Left ventricle myocardium inferior (tissue), 1 donor: ENCODE measurements around the gene FAXDC2. TPM values are rescaled to one million over a fixed set of nuclear protein-coding genes. Genes with fewer than 3 reads are reported as not detected.

Source experiments
- DNase-seq: peaks from one replicate; pipeline ENCODE4 v3.0.0-alpha.2; 2020
- H3K27ac ChIP-seq: fragments of 200-600 bp; replicated peaks from 2 replicates; pipeline ENCODE4 v1.8.0; 2021
- H3K27me3 ChIP-seq: fragments of 200-600 bp; 2 replicates; pipeline ENCODE4 v1.8.0; 2021; ENCODE audit warnings: low read depth
- H3K36me3 ChIP-seq: fragments of 200-600 bp; 2 replicates; pipeline ENCODE4 v1.8.0; 2021
- H3K4me1 ChIP-seq: fragments of 200-600 bp; 2 replicates; pipeline ENCODE4 v1.8.0; 2021
- H3K4me3 ChIP-seq: fragments of 200-600 bp; 2 replicates; pipeline ENCODE4 v1.8.0; 2021; ENCODE audit warnings: mild to moderate bottlenecking, moderate library complexity
- H3K9me3 ChIP-seq: fragments of 200-600 bp; replicated peaks from 2 replicates; pipeline ENCODE4 v1.8.0; 2021
- intact Hi-C: fragments of 100-400 bp; cut with micrococcal nuclease; formaldehyde crosslinking; loops from one replicate; pipeline ENCODE4 v1.11.0; 2022
- total RNA-seq: library from RNA; stranded (reverse); fragmentation: NEBNext Ultra II Directional; extraction: Animal tissue kit (Norgen Biotek cat#: 25700); gene quantifications from one replicate; pipeline ENCODE4 v1.2.1, GENCODE V29; 2021
- TF ChIP-seq, protein P1 (sequence below): fragments of 200-600 bp; IDR thresholded peaks from 2 replicates; pipeline ENCODE4 v1.8.0; 2021; ENCODE audit warnings: antibody characterized with exemption, mild to moderate bottlenecking, borderline replicate concordance
- donor health status: DM: no; HTN: yes; CAD: no; lungs with severe emphysema.

FAXDC2 gene
- total RNA-seq, 1 donor from 2014 or later: 23.5 TPM

DNA sequence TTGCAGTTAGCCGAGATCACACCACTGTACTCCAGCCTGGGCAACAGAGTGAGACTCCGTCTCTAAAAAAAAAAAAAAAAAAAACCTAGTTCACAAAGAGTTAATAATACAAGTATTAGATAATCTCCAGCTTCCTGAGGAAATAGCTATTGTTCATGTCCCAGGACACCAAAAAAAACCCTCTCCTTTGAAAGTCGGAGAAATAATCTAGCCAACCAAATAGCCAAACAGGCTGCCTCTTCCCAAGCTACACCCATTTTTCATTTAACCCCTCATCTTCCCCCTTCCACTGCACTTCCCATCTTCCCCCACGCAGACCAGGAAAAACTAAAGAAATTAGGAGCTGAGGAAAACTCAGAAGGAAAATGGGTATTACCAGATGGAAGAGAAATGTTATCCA is 31.6 kb upstream of the FAXDC2 start:
- TF ChIP-seq, protein P1, sequence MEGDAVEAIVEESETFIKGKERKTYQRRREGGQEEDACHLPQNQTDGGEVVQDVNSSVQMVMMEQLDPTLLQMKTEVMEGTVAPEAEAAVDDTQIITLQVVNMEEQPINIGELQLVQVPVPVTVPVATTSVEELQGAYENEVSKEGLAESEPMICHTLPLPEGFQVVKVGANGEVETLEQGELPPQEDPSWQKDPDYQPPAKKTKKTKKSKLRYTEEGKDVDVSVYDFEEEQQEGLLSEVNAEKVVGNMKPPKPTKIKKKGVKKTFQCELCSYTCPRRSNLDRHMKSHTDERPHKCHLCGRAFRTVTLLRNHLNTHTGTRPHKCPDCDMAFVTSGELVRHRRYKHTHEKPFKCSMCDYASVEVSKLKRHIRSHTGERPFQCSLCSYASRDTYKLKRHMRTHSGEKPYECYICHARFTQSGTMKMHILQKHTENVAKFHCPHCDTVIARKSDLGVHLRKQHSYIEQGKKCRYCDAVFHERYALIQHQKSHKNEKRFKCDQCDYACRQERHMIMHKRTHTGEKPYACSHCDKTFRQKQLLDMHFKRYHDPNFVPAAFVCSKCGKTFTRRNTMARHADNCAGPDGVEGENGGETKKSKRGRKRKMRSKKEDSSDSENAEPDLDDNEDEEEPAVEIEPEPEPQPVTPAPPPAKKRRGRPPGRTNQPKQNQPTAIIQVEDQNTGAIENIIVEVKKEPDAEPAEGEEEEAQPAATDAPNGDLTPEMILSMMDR: no peak
- Histone ChIP-seq H3K4me3 (no peak overlapping the region), H3K27me3 (no peaks in the 10 kb centered on the region), H3K9me3 (peaks cover 52% of the 10 kb centered on the region), H3K36me3 (peaks cover 45% of the 10 kb centered on the region), H3K4me1 (peaks cover 5% of the 10 kb centered on the region), H3K27ac (peak overlapping the region; percentile 80)
- intact Hi-C loops: no loop called here
- no peak for DNase-seq

DNA sequence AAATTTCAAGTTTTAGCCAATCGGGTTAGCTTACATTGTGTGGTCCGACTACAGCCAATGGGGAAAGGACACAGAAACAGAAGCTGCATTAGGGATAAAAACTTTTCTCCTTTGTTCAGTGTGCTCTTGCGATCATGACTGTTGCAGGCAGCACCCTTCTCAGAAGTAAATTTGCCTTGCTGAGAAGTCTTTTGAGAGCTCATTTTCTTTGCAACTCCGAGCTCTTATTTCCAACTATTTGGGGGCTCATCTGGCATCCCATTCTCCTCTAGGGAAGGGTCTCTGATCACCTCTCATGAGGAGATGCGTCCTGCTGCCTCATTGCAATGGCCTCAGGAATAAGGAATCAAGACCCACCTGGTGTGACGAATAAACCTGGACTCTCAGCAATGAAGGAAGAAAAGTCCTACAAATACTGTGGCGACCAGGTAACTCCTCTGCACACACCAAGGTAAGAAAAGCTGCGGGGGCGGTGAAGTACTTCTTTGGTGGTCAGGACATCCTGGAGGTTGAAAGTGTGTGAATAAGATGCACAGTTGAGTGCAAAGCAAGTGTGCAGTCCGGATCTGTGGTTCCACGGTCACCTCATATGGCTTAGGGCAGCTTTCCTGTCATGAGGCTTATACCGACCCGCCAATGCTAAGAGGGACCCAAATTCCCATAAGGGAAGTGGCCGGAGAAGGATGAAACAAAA is 28.4 kb upstream of the FAXDC2 start:
- TF ChIP-seq, protein P1: no peak
- Histone ChIP-seq H3K27ac (no peak overlapping the region), H3K9me3 (peaks cover 24% of the 10 kb centered on the region), H3K27me3 (no peaks in the 10 kb centered on the region), H3K4me3 (no peak overlapping the region), H3K36me3 (peaks cover 49% of the 10 kb centered on the region), H3K4me1 (peaks cover 8% of the 10 kb centered on the region)
- intact Hi-C loops: no loop called here
- DNase-seq: no peak

DNA sequence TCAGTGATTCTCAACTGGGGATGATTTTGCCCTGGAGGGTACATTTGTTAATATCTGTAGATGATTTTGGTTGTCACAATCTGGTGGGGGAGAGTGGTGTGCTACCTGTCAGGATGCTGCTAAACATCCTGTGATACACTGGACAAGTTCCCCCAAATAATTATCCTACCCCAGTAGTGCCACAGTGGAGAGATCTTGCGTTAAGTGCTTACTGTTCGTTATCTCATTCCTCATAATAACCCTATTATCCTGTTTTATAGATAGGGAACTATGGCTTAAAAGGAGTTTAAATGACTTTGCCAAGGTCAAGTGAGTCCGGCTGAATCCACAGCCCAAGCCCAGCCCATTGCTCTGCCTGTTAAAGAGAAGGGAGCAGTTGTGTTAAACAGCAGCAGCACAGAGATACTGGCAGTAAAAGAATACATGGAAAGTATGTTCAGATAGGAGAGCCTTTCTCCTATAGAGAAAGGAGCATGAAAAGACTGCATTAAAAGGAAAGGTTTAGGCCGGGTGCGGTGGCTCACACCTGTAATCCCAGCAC is 23.5 kb upstream of the FAXDC2 start:
- Histone ChIP-seq H3K36me3 (peaks cover 78% of the 10 kb centered on the region), H3K9me3 (peaks cover 14% of the 10 kb centered on the region), H3K27ac (peak overlapping the region; percentile 42), H3K27me3 (no peaks in the 10 kb centered on the region), H3K4me3 (no peak overlapping the region), H3K4me1 (peaks cover 18% of the 10 kb centered on the region)
- no peak for DNase-seq
- TF ChIP-seq, protein P1: no peak
- intact Hi-C loops: no loop called here

DNA sequence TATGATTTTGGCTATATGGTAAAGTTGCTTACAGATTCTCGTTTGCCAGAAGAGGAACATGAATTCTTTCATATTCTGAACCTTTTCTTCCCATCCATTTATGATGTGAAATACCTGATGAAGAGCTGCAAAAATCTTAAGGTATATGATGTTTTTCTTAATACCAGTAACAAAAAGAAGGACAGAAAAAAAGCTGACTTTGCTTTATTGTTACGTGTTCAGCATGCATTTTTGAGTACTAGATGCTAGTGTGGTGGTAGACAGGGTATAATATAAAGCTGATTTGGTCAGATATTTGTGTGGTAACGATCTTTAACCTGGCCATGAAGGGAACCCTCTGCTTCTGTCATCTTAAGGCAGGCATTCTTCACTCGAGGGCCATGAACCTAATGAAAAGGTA is 21.3 kb upstream of the FAXDC2 start:
- no peak for DNase-seq
- H3K27ac ChIP-seq: no peak overlapping the region
- no peaks in the 10 kb centered on the region for H3K9me3 ChIP-seq
- H3K36me3 ChIP-seq: peaks cover 87% of the 10 kb centered on the region
- peaks cover 18% of the 10 kb centered on the region for H3K4me1 ChIP-seq
- intact Hi-C loops: no loop called here
- no peak overlapping the region for H3K4me3 ChIP-seq
- no peaks in the 10 kb centered on the region for H3K27me3 ChIP-seq
- TF ChIP-seq, protein P1: no peak

DNA sequence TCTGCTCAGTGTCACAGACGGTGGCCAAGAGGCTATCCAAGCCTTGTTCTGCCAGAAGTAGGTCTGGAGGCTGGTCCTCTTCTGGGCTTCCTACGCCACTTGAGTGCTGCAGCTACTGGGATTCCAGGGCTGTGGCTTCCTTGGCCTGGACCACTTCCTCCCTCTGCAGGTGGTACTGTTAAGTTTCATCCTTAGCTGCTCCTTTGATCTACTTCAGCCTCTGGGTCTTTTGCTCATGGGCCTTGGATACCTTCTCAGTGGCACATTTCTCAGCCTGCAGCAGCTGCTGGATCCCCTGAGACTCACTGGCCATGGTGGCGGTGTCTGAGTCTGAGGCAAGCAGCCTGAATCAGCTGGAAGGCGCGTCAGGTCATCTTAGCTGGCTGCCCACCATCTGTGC is 18.3 kb upstream of the FAXDC2 start:
- intact Hi-C loops: no loop called here
- no peak for DNase-seq
- TF ChIP-seq, protein P1: no peak

More for the DNA sequence above, 18.3 kb upstream of the FAXDC2 start:
- Histone ChIP-seq H3K4me3 (no peak overlapping the region), H3K4me1 (peaks cover 24% of the 10 kb centered on the region), H3K27ac (no peak overlapping the region), H3K27me3 (no peaks in the 10 kb centered on the region), H3K9me3 (no peaks in the 10 kb centered on the region), H3K36me3 (peaks cover 86% of the 10 kb centered on the region)
